ENCODE measurements around the gene ABHD16A.

Gene ABHD16A

GRCh38 chr6:31690231-31691077 lies 12.7 kb downstream of the ABHD16A start:
- DNase-seq (ENCODE audit: low read depth in 2 of 2) = no peak

DNA sequence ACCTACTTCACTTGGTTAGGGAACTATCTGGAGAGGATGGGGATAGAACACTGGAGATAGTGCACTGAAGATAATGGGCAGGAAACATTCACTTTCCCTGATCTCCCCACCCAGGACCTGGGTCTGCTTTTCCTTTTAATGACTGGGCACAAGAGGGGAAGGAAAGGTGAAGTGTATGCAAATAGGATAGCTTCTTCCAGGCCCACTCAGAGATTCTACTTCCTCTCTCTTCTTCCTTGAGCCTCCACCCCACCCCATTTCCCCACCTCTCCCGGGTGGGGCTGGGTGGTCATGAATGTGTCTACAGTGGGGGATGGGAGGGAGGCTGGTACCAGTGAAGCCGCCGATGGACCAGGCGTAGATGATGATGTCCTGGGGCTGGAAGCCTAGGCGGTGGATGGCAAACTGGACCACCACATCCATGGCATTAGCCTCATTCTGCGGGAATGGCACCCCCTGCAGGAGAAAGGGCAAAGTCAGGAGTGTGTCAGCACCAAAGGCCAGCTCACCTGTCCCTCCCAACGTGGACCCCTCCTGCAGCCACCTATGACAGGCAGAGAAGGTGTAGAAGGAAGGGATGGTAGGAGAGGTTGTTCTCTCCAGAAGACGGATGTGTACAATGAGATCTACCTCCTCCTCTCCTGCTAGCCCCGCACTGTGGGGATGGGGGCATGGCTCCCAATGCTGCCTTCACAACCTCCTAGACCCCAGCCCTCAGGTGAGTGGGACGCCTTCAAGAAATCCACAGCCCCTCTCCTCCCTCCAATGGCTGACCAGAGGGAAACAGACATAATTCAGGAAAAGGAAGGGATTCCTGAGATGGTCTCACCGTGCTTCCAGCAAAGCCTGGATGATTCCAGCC lies 13.6 kb downstream of the ABHD16A start:
- no peak for DNase-seq (ENCODE audit: low read depth in 2 of 2)

DNA sequence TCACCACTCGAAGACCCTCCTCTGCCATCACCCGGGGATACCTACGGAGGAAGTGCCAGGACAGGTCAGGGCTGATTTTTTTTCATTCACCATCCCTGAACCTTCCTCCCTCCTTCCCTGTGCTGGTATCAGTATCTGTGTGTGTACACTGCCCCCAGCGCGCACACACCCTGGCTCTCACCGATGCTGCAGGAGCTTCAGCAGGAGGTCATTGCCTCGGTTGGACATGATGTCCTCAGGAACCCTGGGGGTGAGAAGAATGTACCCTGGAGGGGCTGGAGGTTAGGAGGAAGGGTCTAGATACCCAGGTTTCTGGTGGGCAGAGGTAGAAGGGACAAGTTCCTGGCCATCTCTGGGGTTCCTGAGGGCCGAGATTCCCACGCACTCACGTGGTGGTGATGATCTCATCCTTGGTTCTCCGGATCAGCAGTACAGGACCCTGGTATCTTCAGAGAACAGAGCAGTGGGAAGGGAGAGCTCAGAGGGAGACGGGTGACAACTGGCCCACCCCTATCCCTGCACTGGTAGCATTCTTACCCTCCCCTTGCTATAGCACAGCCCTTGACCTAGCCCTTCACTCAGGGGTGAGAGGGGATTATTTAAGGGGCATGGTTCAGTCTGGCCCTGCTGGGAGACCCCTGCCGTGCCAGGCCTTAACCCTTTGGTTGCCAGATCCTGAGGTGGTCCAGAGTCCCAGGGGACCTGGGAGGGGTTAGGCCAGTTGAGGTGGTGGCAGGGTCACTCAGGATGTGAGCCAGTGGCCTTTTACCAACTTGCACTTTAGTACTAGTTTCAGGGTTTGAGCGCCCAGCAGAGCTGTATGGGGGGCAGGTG lies 15.0 kb downstream of the ABHD16A start:
- DNase-seq (ENCODE audit: low read depth in 2 of 2) = no peak

DNA sequence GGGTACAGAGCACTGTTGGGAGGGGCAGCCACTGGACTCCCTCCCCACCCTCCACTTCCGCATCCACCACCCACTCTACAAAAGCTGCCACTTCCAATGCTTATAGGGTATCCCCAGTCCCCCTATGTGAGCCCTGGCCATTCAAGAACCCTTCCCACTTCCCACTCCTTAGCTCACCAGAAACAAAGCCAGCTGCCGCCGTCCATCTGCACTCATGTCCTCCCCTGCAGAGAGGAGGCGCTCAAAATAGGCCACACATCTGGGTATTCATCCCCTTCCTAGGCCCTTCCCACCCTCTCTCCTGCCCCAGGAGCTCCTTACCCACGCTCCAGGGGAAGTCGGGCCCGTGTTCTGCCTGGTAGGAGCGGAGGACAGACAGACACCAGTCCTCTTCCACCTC lies 15.8 kb downstream of the ABHD16A start:
- no peak for DNase-seq (ENCODE audit: low read depth in 2 of 2)

DNA sequence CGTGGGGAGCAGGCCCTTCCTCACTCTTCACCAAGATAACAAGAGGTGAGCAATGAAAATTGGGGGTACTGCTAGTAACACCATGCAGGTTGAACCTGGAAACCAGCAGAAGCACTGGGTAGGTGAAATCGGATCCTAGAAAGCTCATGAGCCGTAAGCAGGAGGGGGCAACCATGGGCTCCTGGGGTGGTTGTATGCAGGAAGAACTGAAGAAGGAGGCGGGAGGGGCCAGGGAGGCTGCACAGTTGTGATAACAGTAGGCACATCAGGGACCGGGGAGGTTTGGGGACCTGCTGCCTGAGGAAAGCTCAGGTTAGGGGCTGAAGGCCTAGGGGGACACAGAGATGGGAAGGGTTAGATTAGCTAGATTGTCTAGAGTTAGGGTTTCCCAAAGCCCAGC lies 16.6 kb downstream of the ABHD16A start:
- DNase-seq (ENCODE audit: low read depth in 2 of 2) = no peak

DNA sequence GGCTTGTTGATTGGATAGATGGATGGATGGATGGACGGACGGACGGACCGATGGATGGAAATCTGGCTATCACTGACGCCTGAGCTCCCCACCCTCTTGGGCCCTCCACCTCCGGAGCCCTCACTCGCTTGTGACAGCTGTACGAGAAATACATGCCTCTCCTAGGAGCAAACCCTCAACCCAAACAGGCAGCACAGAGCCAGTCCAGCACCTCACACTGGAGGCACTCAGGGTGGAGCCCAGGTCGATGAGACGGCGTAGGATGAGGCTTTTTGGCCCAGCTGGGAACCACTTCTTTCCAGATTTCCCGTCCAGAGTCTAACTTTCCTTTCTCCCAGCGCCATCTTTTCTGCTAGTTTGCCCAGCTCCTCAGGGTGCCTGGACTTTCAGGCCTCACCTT lies 19.5 kb downstream of the ABHD16A start:
- no peak for DNase-seq (ENCODE audit: low read depth in 2 of 2)

- peak in 1 of 2 donors; percentile 39 for DNase-seq (ENCODE audit: low read depth in 2 of 2)
These were observed 21.9 kb downstream of the ABHD16A start for GRCh38 chr6:31681135-31681671.

DNA sequence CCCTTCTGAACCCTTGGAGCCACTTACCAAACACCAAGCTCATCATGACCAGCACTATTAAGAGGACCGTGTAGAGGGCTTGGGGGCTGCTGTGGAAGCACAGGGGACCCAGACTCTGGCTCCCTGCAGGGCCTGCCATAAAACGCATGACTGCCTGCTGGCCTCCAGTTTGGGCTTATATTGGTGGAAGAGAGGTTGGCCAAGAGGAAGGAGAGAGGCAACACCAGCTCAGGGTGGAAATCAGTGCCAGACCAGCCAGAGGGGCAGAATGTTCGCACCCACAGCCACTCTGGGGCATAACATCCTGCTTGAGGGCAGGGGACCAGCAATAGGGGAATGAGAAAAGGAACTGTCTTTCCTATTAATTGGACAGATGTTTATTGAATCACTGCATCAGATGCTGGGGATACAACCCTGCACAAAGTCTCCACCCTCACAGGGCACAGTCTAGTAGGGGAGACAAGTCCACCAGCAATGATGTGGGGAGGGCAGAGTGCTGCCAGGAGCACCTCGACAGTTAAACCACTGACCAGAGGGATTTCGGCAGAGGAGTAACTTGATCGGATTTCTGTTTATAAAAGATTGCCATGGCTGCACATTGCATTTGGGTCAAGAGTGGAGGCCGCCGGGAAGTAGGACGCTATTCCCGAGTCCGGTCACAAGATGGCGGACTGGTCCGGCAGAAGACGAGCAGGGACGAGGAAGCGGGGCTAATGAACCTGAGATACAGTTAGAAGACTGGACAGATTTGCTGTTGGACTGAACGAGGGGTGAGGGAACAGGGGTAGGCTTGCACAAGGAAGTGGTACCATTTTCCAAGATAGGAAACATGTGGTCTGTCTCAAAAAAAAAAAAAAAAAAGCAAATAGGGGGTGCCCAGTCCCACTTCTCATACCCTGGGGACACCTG lies 22.6 kb downstream of the ABHD16A start, which contains the start of gene LY6G5C:
TSS of gene LY6G5C (minus strand) at position 842 of the 909 bp plus-strand sequence. CDS start at position 148, 694 bp downstream.
- peak in 1 of 2 donors; percentile 49 for DNase-seq (ENCODE audit: low read depth in 2 of 2)

DNA sequence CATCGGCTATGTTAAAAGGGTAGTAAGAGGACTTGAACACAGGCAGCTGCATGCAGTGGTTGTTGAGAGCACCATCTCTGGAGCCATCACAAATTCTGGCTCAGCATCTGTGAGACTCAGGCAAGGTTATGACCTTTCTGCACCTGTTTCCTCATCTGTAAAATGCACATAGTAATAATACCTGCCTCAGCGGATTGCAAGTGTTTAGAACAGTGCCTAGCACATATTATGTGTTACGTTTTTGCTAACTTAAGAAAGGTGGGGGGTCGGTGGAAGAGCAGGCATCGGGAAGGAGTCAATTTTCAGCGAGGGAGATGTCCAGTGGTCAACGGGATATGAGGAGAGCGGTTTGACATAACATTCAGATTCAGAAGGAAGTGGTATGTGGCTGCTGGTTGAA lies 25.2 kb downstream of the ABHD16A start:
- no peak for DNase-seq (ENCODE audit: low read depth in 2 of 2)

- no peak for DNase-seq (ENCODE audit: low read depth in 2 of 2)
These were observed 26.2 kb downstream of the ABHD16A start for GRCh38 chr6:31676904-31677303.

DNA sequence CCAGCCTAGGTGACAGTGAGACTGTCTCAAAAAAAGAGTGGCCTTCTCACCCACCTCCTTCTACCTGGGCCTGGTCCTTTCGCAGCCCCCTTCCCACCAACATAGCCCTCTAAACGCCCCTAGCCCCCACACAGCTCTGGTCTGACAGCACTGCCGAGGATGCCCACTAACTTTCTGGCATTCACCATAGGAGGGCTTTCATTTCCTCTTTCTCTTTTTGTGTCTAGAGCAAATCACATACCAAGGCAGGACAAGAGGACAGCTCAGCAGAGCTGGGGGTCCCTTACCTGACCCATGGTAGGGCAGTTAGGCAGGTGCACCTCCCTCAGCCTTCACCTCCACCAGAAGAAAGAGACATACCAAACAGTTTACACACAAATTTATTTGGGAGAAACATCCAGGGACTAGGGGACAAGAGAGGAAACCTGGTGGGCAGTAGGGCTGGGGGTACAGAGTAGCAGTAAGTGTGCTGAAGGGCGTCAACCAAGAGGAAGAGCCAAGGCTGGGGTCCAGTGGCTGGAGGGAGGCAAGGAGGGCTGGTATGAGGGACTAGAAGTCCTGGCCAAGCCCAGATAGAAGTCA lies 26.7 kb downstream of the ABHD16A start:
- DNase-seq (ENCODE audit: low read depth in 2 of 2) = no peak

DNA sequence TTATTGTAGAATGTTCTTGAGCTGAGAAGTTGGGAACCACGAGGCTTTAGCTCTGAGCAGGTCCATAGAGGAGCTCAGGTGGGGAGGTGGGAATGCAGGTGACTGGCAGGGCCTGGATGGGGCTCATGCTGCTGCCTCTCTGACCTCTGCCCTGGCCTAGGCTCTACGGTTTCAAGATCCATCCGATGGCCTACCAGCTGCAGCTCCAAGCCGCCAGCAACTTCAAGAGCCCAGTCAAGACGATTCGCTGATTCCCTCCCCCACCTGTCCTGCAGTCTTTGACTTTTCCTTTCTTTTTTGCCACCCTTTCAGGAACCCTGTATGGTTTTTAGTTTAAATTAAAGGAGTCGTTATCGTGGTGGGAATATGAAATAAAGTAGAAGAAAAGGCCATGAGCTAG lies 33.4 kb downstream of the ABHD16A start, which contains the start of gene LY6G5B:
TSS of gene LY6G5B (plus strand) at position 301 of the 400 bp plus-strand sequence. CDS start 975 bp downstream, outside the sequence.
- no peak for DNase-seq (ENCODE audit: low read depth in 2 of 2)

- DNase-seq (ENCODE audit: low read depth in 2 of 2) = no peak
These were observed 36.7 kb downstream of the ABHD16A start for GRCh38 chr6:31666337-31666965.

GRCh38 chr6:31665501-31666336 lies 37.4 kb downstream of the ABHD16A start, which contains the start of gene CSNK2B:
CSNK2B (plus strand) TSS chr6:31666080; CDS start chr6:31666832, 752 bp downstream.
- DNase-seq (ENCODE audit: low read depth in 2 of 2) = peak; percentile 96 to 99

GRCh38 chr6:31664790-31665500 lies 38.2 kb downstream of the ABHD16A start, which contains the start of gene GPANK1:
GPANK1 (minus strand) TSS chr6:31664997; CDS start chr6:31664478, 519 bp downstream.
- DNase-seq (ENCODE audit: low read depth in 2 of 2) = peak; percentile 83 to 84

DNA sequence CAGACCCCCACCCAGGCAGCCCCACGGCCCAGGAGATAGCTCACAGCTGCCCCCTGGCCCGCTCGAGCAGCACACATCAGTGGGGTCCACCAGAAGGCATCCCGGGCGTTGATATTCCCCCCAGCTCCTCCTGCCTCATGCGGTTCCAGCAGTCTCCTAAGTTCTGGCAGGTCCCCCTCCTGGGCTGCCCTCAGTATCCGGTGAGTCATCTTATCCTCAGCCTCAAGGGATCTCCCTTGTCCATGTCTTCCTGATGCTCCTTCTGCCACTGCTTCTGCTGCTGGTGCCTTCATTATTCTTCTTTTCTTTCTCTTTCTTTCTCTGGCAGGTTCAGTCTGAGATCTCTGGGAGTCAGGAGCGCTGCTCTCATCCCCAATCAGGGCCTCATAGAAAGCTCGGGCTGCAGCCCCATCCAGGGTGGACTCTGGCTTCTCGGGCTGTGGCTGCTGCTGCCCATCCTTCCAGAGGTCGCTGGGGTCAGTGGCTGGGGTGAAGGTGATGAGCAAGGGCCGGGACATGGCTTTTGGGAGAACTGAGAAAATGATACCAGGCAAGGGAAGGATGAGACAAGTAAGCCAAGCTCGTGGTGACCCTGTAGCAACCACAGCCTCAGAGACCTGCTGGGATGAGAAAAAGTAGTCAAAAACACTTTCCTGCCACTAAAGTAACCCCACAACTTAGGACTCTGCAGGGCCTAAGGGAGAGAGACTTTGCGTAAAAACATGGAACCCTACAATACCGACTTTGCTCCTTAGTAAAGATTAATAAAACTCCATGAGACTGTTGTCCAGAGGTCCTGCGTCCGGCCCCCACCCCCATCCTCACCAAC lies 38.9 kb downstream of the ABHD16A start:
- no peak for DNase-seq (ENCODE audit: low read depth in 2 of 2)
